Neural cell (in vitro differentiated cells): ENCODE data around the gene PLGLB2. TPM values are rescaled to one million over a fixed set of nuclear protein-coding genes. Genes with fewer than 3 reads are reported as not detected.
"Not testable (repeated sequence)": the region's sequence is repeated elsewhere in the genome, so short reads cannot be mapped to it uniquely, and the experiment has no call there.

Source experiments
- H2AFZ ChIP-seq: fragments of 200-600, 300-800 bp; sonication (generic), shearing (Covaris generic); 2 replicates; pipeline ENCODE4 v1.6.0; 2014; ENCODE audit warnings: low read depth, mild to moderate bottlenecking, antibody characterized with exemption, low read length, moderate library complexity
- H3F3A ChIP-seq: fragments of 200-600 bp; shearing (Covaris generic); 2 replicates; pipeline ENCODE4 v1.6.1; 2016; ENCODE audit warnings: mild to moderate bottlenecking, moderate library complexity, mixed read lengths, antibody characterized with exemption, low read length; ENCODE audit not compliant: insufficient read depth, poor library complexity, severe bottlenecking
- H3K27ac ChIP-seq: fragments of 200-600, 300-800 bp; sonication (generic), shearing (Covaris generic); 2 replicates; pipeline ENCODE4 v1.5.1; 2014; ENCODE audit warnings: mild to moderate bottlenecking, low read length, moderate library complexity
- H3K27me3 ChIP-seq: fragments of 300-800, 200-600 bp; sonication (generic), shearing (Covaris generic); 2 replicates; pipeline ENCODE4 v1.6.0; 2014; ENCODE audit warnings: mild to moderate bottlenecking, low read depth, low read length, moderate library complexity; ENCODE audit not compliant: insufficient read depth
- H3K36me3 ChIP-seq: fragments of 300-800, 200-600 bp; sonication (generic), shearing (Covaris generic); 2 replicates; pipeline ENCODE4 v1.5.1; 2014; ENCODE audit warnings: mild to moderate bottlenecking, antibody characterized with exemption, low read length, moderate library complexity; ENCODE audit not compliant: insufficient read depth
- H3K4me2 ChIP-seq: fragments of 300-800, 200-600 bp; sonication (generic), shearing (Covaris generic); 2 replicates; pipeline ENCODE4 v1.6.0; 2014; ENCODE audit warnings: mild to moderate bottlenecking, low read length
- H3K4me3 ChIP-seq: fragments of 300-800, 200-600 bp; sonication (generic), shearing (Covaris generic); 2 replicates; pipeline ENCODE4 v1.5.1; 2014; ENCODE audit warnings: mild to moderate bottlenecking, low read length, moderate library complexity
- H3K79me2 ChIP-seq: fragments of 200-600 bp; shearing (Covaris generic); replicated peaks from 2 replicates; pipeline ENCODE4 v1.6.0; 2014; ENCODE audit warnings: mild to moderate bottlenecking, low read length, moderate library complexity; ENCODE audit not compliant: insufficient read depth
- H3K9ac ChIP-seq: fragments of 300-800, 200-600 bp; sonication (generic), shearing (Covaris generic); 2 replicates; pipeline ENCODE4 v1.6.1; 2016; ENCODE audit warnings: mild to moderate bottlenecking, low read length, mixed read lengths
- H3K9me2 ChIP-seq: fragments of 200-600 bp; shearing (Covaris generic); 2 replicates; pipeline ENCODE4 v1.6.1; 2016; ENCODE audit warnings: mild to moderate bottlenecking, low read length, mixed read lengths; ENCODE audit not compliant: insufficient read depth
- H3K9me3 ChIP-seq: fragments of 200-600, 300-800 bp; sonication (generic), shearing (Covaris generic); 2 replicates; pipeline ENCODE4 v1.6.1; 2016; ENCODE audit warnings: mild to moderate bottlenecking, mixed run types, low read length, moderate library complexity, mixed read lengths
- H4K20me1 ChIP-seq: fragments of 200-600 bp; shearing (Covaris generic); 2 replicates; pipeline ENCODE4 v1.6.1; 2016; ENCODE audit warnings: mild to moderate bottlenecking, mixed run types; ENCODE audit not compliant: insufficient read depth
- polyA plus RNA-seq: library from polyadenylated mRNA; depleted of rRNA; stranded (reverse); fragments of >200 nt; gene quantifications from 2 replicates; pipeline ENCODE4 v1.2.3, GENCODE V29; 2014

Gene PLGLB2
- polyA plus RNA-seq, 1 donor from 2014 or later, result 10.5 TPM

DNA sequence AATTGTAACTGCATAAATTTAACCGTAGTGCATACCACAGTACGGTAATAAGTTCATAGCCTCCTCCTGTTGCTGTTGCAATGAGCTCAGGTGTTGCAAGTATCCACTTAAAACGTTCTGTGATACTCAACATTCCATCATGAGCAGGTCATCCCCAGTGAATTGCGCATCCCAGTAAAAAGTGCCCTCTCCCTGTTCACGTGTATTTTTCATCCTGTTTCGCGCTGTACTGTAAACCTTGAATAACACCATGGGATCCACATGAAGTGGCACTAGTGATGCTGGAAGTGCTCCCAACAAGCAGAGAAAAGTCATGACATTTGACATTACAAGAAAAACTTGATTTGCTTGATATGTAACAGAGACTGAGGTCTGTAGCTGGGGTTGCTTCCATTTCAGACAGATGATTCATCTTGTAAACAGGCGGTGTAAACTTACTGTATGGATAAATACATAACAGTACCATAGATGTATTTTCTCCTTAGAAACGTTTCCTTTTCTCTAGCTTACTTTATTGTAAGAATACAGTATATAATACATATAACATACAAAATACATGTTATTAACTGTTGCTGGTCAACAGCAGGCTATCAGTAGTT is 2.4 kb upstream of the PLGLB2 start:
- H3K27me3 ChIP-seq, H3K79me2 ChIP-seq, H3F3A ChIP-seq, H4K20me1 ChIP-seq, H3K9ac ChIP-seq, H3K4me3 ChIP-seq, H3K27ac ChIP-seq, H2AFZ ChIP-seq, H3K36me3 ChIP-seq, H3K9me3 ChIP-seq, H3K4me2 ChIP-seq, H3K9me2 ChIP-seq: not testable (repeated sequence)

DNA sequence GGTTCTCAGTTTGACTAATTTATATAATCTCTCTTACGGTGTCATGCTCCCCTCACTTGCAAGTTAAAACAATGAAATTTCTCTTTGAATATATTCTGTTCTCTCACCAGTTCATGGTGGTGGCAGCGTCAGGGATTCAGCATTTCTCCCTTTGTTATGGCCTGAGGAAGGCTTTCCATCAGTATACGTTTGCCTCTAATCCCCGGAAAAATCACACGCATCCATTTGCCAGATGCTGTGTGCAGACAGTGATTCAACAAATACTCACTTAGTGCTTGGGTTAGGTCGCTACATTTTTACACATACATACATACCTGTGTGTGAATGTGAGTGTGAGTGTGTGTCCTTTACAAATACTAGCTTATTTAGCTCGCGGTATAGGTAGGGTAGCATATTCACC is 637 bp downstream of the PLGLB2 start:
- not testable (repeated sequence) for H3K4me2 ChIP-seq, H3K9ac ChIP-seq, H3K27me3 ChIP-seq, H2AFZ ChIP-seq, H3K4me3 ChIP-seq, H3K9me3 ChIP-seq, H3K36me3 ChIP-seq, H3K9me2 ChIP-seq, H3K79me2 ChIP-seq, H3K27ac ChIP-seq, H4K20me1 ChIP-seq, H3F3A ChIP-seq

DNA sequence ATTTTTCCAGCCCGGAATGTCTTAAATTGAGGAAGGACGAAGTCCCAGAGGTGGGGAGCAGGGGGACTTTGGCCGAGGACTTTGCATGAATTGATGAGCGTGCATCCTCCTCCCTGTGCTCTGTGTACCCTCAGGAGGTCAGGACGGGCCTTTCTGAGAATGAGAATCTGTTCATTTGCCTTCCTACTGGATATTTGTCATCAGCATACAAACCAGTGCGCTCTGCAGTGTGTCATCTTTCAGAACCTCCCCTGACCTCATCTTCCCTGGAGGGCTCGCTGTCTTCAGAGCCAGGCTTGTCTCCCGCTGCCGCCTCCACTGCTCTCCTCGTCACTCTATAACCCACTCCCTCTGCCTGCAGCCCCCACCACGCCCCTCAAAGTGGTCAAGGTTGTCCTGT is 2.7 kb downstream of the PLGLB2 start:
- not testable (repeated sequence) for H3K27ac ChIP-seq, H3K27me3 ChIP-seq, H2AFZ ChIP-seq, H4K20me1 ChIP-seq, H3K4me2 ChIP-seq, H3K9me3 ChIP-seq, H3K9ac ChIP-seq, H3K4me3 ChIP-seq, H3F3A ChIP-seq, H3K36me3 ChIP-seq, H3K9me2 ChIP-seq, H3K79me2 ChIP-seq

- H3K36me3 ChIP-seq, H2AFZ ChIP-seq, H3K9ac ChIP-seq, H3K4me2 ChIP-seq, H3F3A ChIP-seq, H3K9me3 ChIP-seq, H4K20me1 ChIP-seq, H3K27ac ChIP-seq, H3K4me3 ChIP-seq, H3K27me3 ChIP-seq, H3K79me2 ChIP-seq, H3K9me2 ChIP-seq: not testable (repeated sequence)
Measured at GRCh38 chr2:87754759-87755158, 6.9 kb downstream of the PLGLB2 start.

Other genes starting within 250 kb of the PLGLB2 start
- 45.4 and 47.7 TPM in 2 replicates for gene RGPD2, start 77.7 kb downstream of the PLGLB2 start, polyA plus RNA-seq